Vagina (tissue), 2 donors: ENCODE data around the gene GUCY1A2.

Experiments
- POLR2A ChIP-seq, 2 donors: fragments of 450-650 bp; IDR thresholded peaks; one replicate each; pipeline ENCODE4 v1.6.1; 2017; ENCODE audit warnings: antibody characterized with exemption in 2 of 2, mild to moderate bottlenecking in 2 of 2, moderate library complexity in 2 of 2
- TF ChIP-seq, protein P1 (sequence below), 3 experiments: fragments of 450-650 bp in 2 of 3; fragments of 200-600 bp in 1 of 3; sonication (generic) in 1 of 3; IDR thresholded peaks; one replicate each; pipeline ENCODE4 v1.5.1; 2017 to 2019; ENCODE audit warnings: antibody characterized with exemption in 3 of 3, mild to moderate bottlenecking in 2 of 3, moderate library complexity in 2 of 3

DNA sequence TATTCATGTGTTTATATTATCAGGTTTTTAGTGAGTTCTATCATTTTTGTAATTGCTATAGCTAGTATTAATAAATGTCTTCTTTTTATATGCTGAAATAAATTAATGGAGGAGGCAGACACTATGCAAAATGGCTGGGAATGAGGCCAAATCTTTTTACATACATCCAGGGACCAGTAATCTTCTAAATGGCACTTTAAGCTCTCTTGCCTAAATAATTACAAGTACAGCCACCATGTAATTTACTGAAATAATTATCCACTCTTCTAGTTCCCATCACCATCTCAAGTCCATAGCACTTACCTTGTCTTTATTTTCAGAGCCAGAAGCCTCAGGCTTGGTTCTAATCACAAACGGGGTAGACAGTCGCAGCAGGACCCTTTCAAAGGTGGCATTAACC is 79.1 kb downstream of the GUCY1A2 start:
- TF ChIP-seq, protein P1, sequence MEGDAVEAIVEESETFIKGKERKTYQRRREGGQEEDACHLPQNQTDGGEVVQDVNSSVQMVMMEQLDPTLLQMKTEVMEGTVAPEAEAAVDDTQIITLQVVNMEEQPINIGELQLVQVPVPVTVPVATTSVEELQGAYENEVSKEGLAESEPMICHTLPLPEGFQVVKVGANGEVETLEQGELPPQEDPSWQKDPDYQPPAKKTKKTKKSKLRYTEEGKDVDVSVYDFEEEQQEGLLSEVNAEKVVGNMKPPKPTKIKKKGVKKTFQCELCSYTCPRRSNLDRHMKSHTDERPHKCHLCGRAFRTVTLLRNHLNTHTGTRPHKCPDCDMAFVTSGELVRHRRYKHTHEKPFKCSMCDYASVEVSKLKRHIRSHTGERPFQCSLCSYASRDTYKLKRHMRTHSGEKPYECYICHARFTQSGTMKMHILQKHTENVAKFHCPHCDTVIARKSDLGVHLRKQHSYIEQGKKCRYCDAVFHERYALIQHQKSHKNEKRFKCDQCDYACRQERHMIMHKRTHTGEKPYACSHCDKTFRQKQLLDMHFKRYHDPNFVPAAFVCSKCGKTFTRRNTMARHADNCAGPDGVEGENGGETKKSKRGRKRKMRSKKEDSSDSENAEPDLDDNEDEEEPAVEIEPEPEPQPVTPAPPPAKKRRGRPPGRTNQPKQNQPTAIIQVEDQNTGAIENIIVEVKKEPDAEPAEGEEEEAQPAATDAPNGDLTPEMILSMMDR (IDR thresholded peaks at IDR 0.05) = no peak
- no peak for TF ChIP-seq POLR2A (IDR thresholded peaks at IDR 0.05)
